ENCODE measurements around the gene CHI3L1. TPM values are rescaled to one million over a fixed set of nuclear protein-coding genes. Genes with fewer than 3 reads are reported as not detected.

The CHI3L1 gene
- total RNA-seq, 1 experiment from 2014 or later = 0.75 TPM

- no TSS peak for BruUV-seq (replicated peaks)
- CTCF ChIA-PET = interaction anchor here (0.7 to 15.6 kb wide), 39 partner anchors 8 to 1223 kb away, joined by 3 to 334 read pairs (median 10); partner anchors contain the start of gene CHI3L1
- TF ChIP-seq CTCF (IDR thresholded peaks at IDR 0.05; ENCODE audit: unreplicated experiment) = no peak
- POLR2A ChIA-PET = interaction anchor here (1.2 kb wide), 2 partner anchors 46 to 134 kb away, joined by 4 to 6 read pairs; partner anchors contain the start of gene ADORA1
- no peak for DNase-seq (ENCODE audit: unreplicated experiment)
- H3K36me3 Mint-ChIP-seq (ENCODE audit: insufficient read depth, unreplicated experiment) = no peaks in the 10 kb centered on the region
- H3K9me3 Mint-ChIP-seq (ENCODE audit: unreplicated experiment) = no peaks in the 10 kb centered on the region
- H3K4me1 Mint-ChIP-seq (ENCODE audit: insufficient read depth, unreplicated experiment) = no peaks in the 10 kb centered on the region
- H3K4me3 Mint-ChIP-seq (ENCODE audit: unreplicated experiment) = no peak overlapping the region
- H3K27me3 Mint-ChIP-seq (ENCODE audit: insufficient read depth, unreplicated experiment) = peaks cover 18% of the 10 kb centered on the region
- no peak overlapping the region for H3K27ac Mint-ChIP-seq (ENCODE audit: low read depth, unreplicated experiment)
- intact Hi-C loops (cut with micrococcal nuclease) = loop anchor here (2.0 kb wide), 1 partner anchor 93 kb away; no protein-coding TSS in a partner anchor
These were observed 12.9 kb downstream of the CHI3L1 start for GRCh38 chr1:203173566-203173965.

GRCh38 chr1:203173011-203173555, 13.4 kb downstream of the CHI3L1 start:
- ChIA-PET CTCF (interaction anchor here (0.6 to 15.6 kb wide), 56 partner anchors 9 to 1223 kb away, joined by 3 to 334 read pairs (median 6); partner anchors contain the start of genes ADORA1, ATP2B4, CHI3L1 and PCAT6), POLR2A (interaction anchor here (1.1 to 1.3 kb wide), 4 partner anchors 9 to 133 kb away, joined by 3 to 6 read pairs (median 4); partner anchors contain the start of gene ADORA1)
- peak; percentile 13 for TF ChIP-seq CTCF (IDR thresholded peaks at IDR 0.05; ENCODE audit: unreplicated experiment)
- DNase-seq (ENCODE audit: unreplicated experiment) = no peak
- no peaks in the 10 kb centered on the region for H3K36me3 Mint-ChIP-seq (ENCODE audit: insufficient read depth, unreplicated experiment)
- intact Hi-C loops (cut with micrococcal nuclease) = loop anchor here (2.0 kb wide), 1 partner anchor 94 kb away; no protein-coding TSS in a partner anchor
- no TSS peak for BruUV-seq (replicated peaks)
- H3K9me3 Mint-ChIP-seq (ENCODE audit: unreplicated experiment) = no peaks in the 10 kb centered on the region
- no peak overlapping the region for H3K27ac Mint-ChIP-seq (ENCODE audit: low read depth, unreplicated experiment)
- H3K27me3 Mint-ChIP-seq (ENCODE audit: insufficient read depth, unreplicated experiment) = peaks cover 18% of the 10 kb centered on the region
- H3K4me3 Mint-ChIP-seq (ENCODE audit: unreplicated experiment) = no peak overlapping the region
- H3K4me1 Mint-ChIP-seq (ENCODE audit: insufficient read depth, unreplicated experiment) = no peaks in the 10 kb centered on the region

- Mint-ChIP-seq H3K27me3 (ENCODE audit: insufficient read depth, unreplicated experiment) (peaks cover 18% of the 10 kb centered on the region), H3K36me3 (ENCODE audit: insufficient read depth, unreplicated experiment) (no peaks in the 10 kb centered on the region), H3K4me3 (ENCODE audit: unreplicated experiment) (no peak overlapping the region), H3K27ac (ENCODE audit: low read depth, unreplicated experiment) (no peak overlapping the region), H3K4me1 (ENCODE audit: insufficient read depth, unreplicated experiment) (peaks cover 1% of the 10 kb centered on the region), H3K9me3 (ENCODE audit: unreplicated experiment) (no peaks in the 10 kb centered on the region)
- intact Hi-C loops (cut with micrococcal nuclease) = loop anchor here (1.0 to 2.0 kb wide), 4 partner anchors 44 to 133 kb away; no protein-coding TSS in a partner anchor
- BruUV-seq (replicated peaks) = no TSS peak
- ChIA-PET CTCF (interaction anchor here (0.6 to 15.6 kb wide), 61 partner anchors 8 to 1224 kb away, joined by 3 to 334 read pairs (median 6); partner anchors contain the start of genes ADORA1, ATP2B4, CHI3L1 and PCAT6), POLR2A (interaction anchor here (0.6 to 1.3 kb wide), 5 partner anchors 10 to 1389 kb away, joined by 3 to 4 read pairs (median 3); partner anchors contain the start of gene ADORA1)
- peak; percentile 89 for DNase-seq (ENCODE audit: unreplicated experiment)
- peak; percentile 100 for TF ChIP-seq CTCF (IDR thresholded peaks at IDR 0.05; ENCODE audit: unreplicated experiment)
These were observed 14.1 kb downstream of the CHI3L1 start for GRCh38 chr1:203172184-203173010.

Data from MCF 10A (cell line).